Measurements from ENCODE around the gene RUVBL2. TPM values are rescaled to one million over a fixed set of nuclear protein-coding genes. Genes with fewer than 3 reads are reported as not detected.

The RUVBL2 gene
- polyA plus RNA-seq, 3 donors, result 40.1 to 44.4 (median 41.9) TPM

DNA sequence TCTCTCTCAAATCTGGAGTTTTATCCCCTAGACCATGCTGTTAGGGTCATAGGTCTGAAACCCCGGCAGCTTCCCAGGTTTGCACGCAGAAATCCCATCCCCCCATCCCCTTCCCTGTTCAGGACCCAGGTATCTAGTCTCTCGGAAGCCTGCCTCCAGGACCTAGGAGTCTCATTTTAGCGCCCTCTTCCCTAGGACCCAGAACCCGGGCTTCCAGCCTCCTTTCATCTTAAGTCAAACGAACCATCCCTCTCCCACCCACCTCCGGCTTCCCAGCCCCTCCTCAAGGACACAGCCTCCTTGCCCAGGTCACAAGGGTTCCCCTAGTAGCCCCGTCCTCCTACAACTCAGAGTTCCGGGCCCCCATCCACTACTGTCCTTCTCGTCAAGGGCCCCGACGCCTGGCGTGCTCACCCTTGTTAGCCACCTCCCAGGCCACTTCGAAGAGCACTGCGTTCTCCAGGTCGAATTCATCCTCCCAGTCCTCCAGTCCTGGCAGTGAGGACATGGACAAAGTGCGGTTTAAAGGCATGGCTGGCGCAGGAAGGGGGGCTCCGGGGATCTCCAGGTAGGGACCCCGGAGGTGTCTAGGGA, 1.0 kb upstream of the RUVBL2 start:
- intact Hi-C loops (cut with micrococcal nuclease), result loop anchor here in 1 of 2 donors (10.0 kb wide), 1 partner anchor 668 kb away; the partner anchor contains the start of gene EMP3
- peaks cover 18 to 27% of the 10 kb centered on the region in 2 donors for H3K36me3 ChIP-seq (replicated peaks in 1 of 2; ENCODE audit: control insufficient read depth in 1 of 2, insufficient read depth in 2 of 2, low read length in 2 of 2)
- H3K9ac ChIP-seq (ENCODE audit: insufficient read depth, low read length, poor library complexity, severe bottlenecking), result peak overlapping the region; percentile 85
- Mint-ChIP-seq H3K27me3 (ENCODE audit: low read depth in 3 of 3) (peaks cover 0 to 3% (median 0%) of the 10 kb centered on the region in 3 donors), H3K27ac (peak overlapping the region; percentile 91 to 99 (median 97)), H3K4me3 (peak overlapping the region; percentile 92 to 94), H3K9me3 (peaks cover 0 to 1% (median 0%) of the 10 kb centered on the region in 7 donors), H3K4me1 (peaks cover 26% of the 10 kb centered on the region), H3K36me3 (peaks cover 20 to 39% of the 10 kb centered on the region in 2 donors)
- H3K79me2 ChIP-seq (ENCODE audit: insufficient read depth, low read length), result peaks cover 71% of the 10 kb centered on the region
- peak overlapping the region; percentile 95 for H2AFZ ChIP-seq (ENCODE audit: insufficient read depth, low read depth, low read length, poor library complexity, severe bottlenecking)
- peak overlapping the region; percentile 78 to 98 (median 93) for H3K4me3 ChIP-seq (replicated peaks in 1 of 3; ENCODE audit: low read depth in 2 of 3, low read length in 3 of 3)
- 0% methylated on average over 16 of the region's 20 CpGs for WGBS (ENCODE audit: insufficient coverage)
- DNase-seq, result no peak
- peaks cover 25 to 40% of the 10 kb centered on the region in 2 donors for H3K4me1 ChIP-seq (ENCODE audit: control insufficient read depth in 1 of 2, insufficient read depth in 2 of 2, low read length in 2 of 2)
- no peaks in the 10 kb centered on the region for H3K9me3 ChIP-seq (replicated peaks in 1 of 2; ENCODE audit: control insufficient read depth in 1 of 2, insufficient read depth in 1 of 2, low read length in 2 of 2)
- H4K20me1 ChIP-seq (ENCODE audit: insufficient read depth, low read length), result peaks cover 8% of the 10 kb centered on the region
- H3K4me2 ChIP-seq (replicated peaks; ENCODE audit: extremely low read depth, low read length, poor library complexity, severe bottlenecking), result peak overlapping the region; percentile 98
- H3K27me3 ChIP-seq (ENCODE audit: control insufficient read depth in 2 of 2, insufficient read depth in 2 of 2, low read length in 2 of 2), result no peaks in the 10 kb centered on the region
- TF ChIP-seq CTCF (IDR thresholded peaks at IDR 0.05), result no peak
- peak overlapping the region; percentile 86 to 94 for H3K27ac ChIP-seq (ENCODE audit: low read depth in 1 of 2, low read length in 2 of 2)

DNA sequence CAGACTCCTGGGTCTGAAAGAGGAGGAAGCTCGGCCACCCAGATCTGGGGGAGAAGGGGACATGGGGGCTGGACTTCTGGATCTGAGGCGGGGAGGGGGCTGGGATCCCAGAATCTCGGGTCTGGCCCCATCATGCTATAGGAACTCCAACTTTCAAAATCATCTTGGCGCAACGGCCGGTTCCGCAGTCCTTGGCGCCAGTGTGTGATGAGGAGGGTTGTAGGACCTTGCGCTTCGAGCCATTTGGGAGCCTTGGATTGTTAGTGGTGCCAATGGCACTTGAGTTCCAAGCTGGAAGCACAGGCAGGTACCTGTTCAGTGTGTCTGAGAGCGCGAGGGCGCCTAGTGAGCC, 324 bp downstream of the RUVBL2 start:
- peaks cover 7 to 16% of the 10 kb centered on the region in 2 donors for H3K36me3 ChIP-seq (replicated peaks in 1 of 2; ENCODE audit: control insufficient read depth in 1 of 2, insufficient read depth in 2 of 2, low read length in 2 of 2)
- H3K27me3 ChIP-seq (ENCODE audit: control insufficient read depth in 2 of 2, insufficient read depth in 2 of 2, low read length in 2 of 2), result no peaks in the 10 kb centered on the region
- TF ChIP-seq CTCF (IDR thresholded peaks at IDR 0.05), result no peak
- peaks cover 25 to 40% of the 10 kb centered on the region in 2 donors for H3K4me1 ChIP-seq (ENCODE audit: control insufficient read depth in 1 of 2, insufficient read depth in 2 of 2, low read length in 2 of 2)
- Mint-ChIP-seq H3K36me3 (peaks cover 8 to 26% of the 10 kb centered on the region in 2 donors), H3K9me3 (peaks cover 0 to 1% (median 0%) of the 10 kb centered on the region in 7 donors), H3K27me3 (ENCODE audit: low read depth in 3 of 3) (peaks cover 0 to 3% (median 0%) of the 10 kb centered on the region in 3 donors), H3K4me1 (peaks cover 26% of the 10 kb centered on the region), H3K4me3 (peak overlapping the region; percentile 92 to 94), H3K27ac (peak overlapping the region; percentile 91 to 99 (median 97))
- intact Hi-C loops (cut with micrococcal nuclease), result loop anchor here in 1 of 2 donors (10.0 kb wide), 1 partner anchor 669 kb away; the partner anchor contains the start of gene EMP3
- WGBS (ENCODE audit: insufficient coverage), result under 1% methylated on average over 10 of the region's 13 CpGs
- no peaks in the 10 kb centered on the region for H3K9me3 ChIP-seq (replicated peaks in 1 of 2; ENCODE audit: control insufficient read depth in 1 of 2, insufficient read depth in 1 of 2, low read length in 2 of 2)
- peaks cover 77% of the 10 kb centered on the region for H3K79me2 ChIP-seq (ENCODE audit: insufficient read depth, low read length)
- peaks cover 8% of the 10 kb centered on the region for H4K20me1 ChIP-seq (ENCODE audit: insufficient read depth, low read length)
- H3K9ac ChIP-seq (ENCODE audit: insufficient read depth, low read length, poor library complexity, severe bottlenecking), result peak overlapping the region; percentile 85
- peak overlapping the region; percentile 95 for H2AFZ ChIP-seq (ENCODE audit: insufficient read depth, low read depth, low read length, poor library complexity, severe bottlenecking)
- H3K4me3 ChIP-seq (replicated peaks in 1 of 3; ENCODE audit: low read depth in 2 of 3, low read length in 3 of 3), result peak overlapping the region; percentile 59 to 98 (median 93)
- DNase-seq, result no peak
- peak overlapping the region; percentile 86 to 94 for H3K27ac ChIP-seq (ENCODE audit: low read depth in 1 of 2, low read length in 2 of 2)
- H3K4me2 ChIP-seq (replicated peaks; ENCODE audit: extremely low read depth, low read length, poor library complexity, severe bottlenecking), result peak overlapping the region; percentile 98
